Superior temporal gyrus (tissue), 1 donor: Measurements from ENCODE around the gene IGF2BP2.
A peak's percentile ranks its signal among the peaks of the same experiment; 100 is the strongest.
"Not testable (repeated sequence)": the region's sequence is repeated elsewhere in the genome, so short reads cannot be mapped to it uniquely, and the experiment has no call there.

Experiments
- DNase-seq: peaks from one replicate; pipeline ENCODE4 v3.0.0-alpha.2; 2016; ENCODE audit errors: extremely low spot score

The IGF2BP2 gene

GRCh38 chr3:185640308-185640707, 184.5 kb downstream of the IGF2BP2 start:
- DNase-seq = no peak

GRCh38 chr3:185639632-185640206, 185.1 kb downstream of the IGF2BP2 start:
- no peak for DNase-seq

GRCh38 chr3:185638651-185639050, 186.2 kb downstream of the IGF2BP2 start:
- not testable (repeated sequence) for DNase-seq

GRCh38 chr3:185637388-185637787, 187.5 kb downstream of the IGF2BP2 start:
- DNase-seq = no peak

- no peak for DNase-seq
Observed at GRCh38 chr3:185632996-185633395, 191.8 kb downstream of the IGF2BP2 start.

GRCh38 chr3:185631508-185632206, 193.2 kb downstream of the IGF2BP2 start:
- no peak for DNase-seq

GRCh38 chr3:185631108-185631507, 193.7 kb downstream of the IGF2BP2 start:
- DNase-seq = no peak

GRCh38 chr3:185630182-185630622, 194.6 kb downstream of the IGF2BP2 start:
- peak; percentile 66 for DNase-seq

GRCh38 chr3:185629554-185630181, 195.2 kb downstream of the IGF2BP2 start:
- no peak for DNase-seq

GRCh38 chr3:185625784-185626183, 199.1 kb downstream of the IGF2BP2 start:
- DNase-seq = no peak

- DNase-seq = no peak
Observed at GRCh38 chr3:185623939-185624665, 200.7 kb downstream of the IGF2BP2 start.

GRCh38 chr3:185613016-185613415, 211.8 kb downstream of the IGF2BP2 start:
- peak; percentile 16 for DNase-seq

- no peak for DNase-seq
Observed at GRCh38 chr3:185606196-185606595, 218.6 kb downstream of the IGF2BP2 start.

- DNase-seq = no peak
Observed at GRCh38 chr3:185605566-185605965, 219.3 kb downstream of the IGF2BP2 start.

GRCh38 chr3:185595526-185595925, 229.3 kb downstream of the IGF2BP2 start:
- peak; percentile 4 for DNase-seq

- DNase-seq = no peak
Observed at GRCh38 chr3:185594073-185594472, 230.8 kb downstream of the IGF2BP2 start.
